GM18499 (cell line): ENCODE measurements around the gene CYP2A13.
"Not testable (repeated sequence)": the region's sequence is repeated elsewhere in the genome, so short reads cannot be mapped to it uniquely, and the experiment has no call there.

Source experiments
- ATAC-seq: cut with Tn5 transposase; IDR thresholded peaks from one replicate; pipeline ENCODE4 v1.9.1; 2021; ENCODE audit warnings: moderate number of reproducible peaks; ENCODE audit not compliant: insufficient read depth, unreplicated experiment

The CYP2A13 gene, protein sequence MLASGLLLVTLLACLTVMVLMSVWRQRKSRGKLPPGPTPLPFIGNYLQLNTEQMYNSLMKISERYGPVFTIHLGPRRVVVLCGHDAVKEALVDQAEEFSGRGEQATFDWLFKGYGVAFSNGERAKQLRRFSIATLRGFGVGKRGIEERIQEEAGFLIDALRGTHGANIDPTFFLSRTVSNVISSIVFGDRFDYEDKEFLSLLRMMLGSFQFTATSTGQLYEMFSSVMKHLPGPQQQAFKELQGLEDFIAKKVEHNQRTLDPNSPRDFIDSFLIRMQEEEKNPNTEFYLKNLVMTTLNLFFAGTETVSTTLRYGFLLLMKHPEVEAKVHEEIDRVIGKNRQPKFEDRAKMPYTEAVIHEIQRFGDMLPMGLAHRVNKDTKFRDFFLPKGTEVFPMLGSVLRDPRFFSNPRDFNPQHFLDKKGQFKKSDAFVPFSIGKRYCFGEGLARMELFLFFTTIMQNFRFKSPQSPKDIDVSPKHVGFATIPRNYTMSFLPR

DNA sequence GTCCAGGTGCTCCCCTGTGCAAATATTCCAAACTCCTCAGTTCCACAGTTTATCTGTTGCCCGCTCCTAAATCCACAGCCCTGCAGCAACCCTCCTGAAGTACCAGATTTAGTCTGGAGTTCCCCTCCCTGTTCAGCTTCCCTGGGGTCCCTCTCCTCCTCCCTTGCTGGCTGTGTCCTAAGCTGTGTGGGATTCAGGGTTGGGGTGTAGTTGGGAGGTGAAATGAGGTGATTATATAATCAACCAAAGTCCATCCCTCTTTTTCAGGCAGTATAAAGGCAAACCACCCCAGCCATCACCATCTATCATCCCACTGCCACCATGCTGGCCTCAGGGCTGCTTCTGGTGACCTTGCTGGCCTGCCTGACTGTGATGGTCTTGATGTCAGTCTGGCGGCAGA is at the start of gene CYP2A13:
Gene CYP2A13 (plus strand): TSS at position 301 of the 400 bp plus-strand sequence. CDS start 21 bp downstream, at position 322.
- ATAC-seq: no peak

DNA sequence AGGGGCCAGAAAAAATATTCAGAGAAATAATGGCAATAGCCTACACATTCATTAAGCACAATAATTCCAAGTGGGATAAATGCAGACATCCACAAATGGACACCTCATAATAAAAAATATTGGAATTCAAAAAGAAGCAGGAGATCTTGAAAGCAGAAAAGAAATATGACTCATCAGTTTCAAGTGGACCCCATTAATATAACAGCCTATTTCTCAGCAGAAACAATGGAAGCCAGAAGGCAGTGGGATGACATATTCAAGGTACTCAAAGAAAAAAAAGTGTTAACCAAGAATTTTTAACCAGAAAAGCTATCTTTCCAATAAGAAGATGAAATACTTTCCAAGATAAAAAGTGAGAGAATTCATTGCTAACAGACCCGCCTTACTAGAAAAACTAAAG is 48.4 kb upstream of the CYP2A13 start:
- ATAC-seq: no peak

DNA sequence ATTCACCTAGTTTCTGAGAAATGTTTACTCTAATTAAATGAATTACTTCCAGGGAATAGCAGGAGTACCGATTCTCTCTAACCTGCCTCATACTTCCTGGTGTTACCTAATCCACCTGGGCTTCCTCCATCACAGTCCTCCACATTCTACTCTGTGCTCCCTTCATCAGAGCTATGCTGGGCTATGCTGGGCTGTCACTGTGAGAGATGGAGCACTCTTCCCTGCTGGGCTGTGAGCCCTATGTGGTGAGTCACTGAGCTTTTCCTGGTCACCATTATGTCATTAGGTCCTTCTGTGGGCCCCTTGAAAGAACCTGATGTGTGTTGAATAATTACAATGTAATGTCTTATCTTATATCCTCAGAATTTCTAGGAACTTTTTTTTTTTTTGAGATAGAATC is 43.2 kb upstream of the CYP2A13 start:
- not testable (repeated sequence) for ATAC-seq

DNA sequence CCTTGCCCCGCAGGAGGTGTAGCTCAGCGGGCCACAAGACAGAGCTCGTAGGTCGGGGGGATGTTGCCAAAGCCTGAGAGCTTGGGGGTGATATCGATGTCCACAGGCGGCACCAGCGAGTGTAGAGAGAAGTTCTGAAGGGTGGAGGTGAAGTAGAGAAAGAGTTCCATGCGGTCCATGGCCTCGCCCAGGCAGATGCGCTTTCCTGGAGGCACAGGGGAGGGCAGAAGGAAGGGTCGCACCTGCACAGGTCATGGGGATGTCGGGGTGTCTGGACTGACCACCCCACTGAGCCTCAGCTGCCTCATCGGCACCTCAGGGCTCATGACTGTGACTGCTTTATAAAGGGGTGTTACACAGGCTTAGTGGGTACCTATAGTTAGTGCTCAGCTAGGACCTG is 37.8 kb upstream of the CYP2A13 start:
- ATAC-seq: no peak

DNA sequence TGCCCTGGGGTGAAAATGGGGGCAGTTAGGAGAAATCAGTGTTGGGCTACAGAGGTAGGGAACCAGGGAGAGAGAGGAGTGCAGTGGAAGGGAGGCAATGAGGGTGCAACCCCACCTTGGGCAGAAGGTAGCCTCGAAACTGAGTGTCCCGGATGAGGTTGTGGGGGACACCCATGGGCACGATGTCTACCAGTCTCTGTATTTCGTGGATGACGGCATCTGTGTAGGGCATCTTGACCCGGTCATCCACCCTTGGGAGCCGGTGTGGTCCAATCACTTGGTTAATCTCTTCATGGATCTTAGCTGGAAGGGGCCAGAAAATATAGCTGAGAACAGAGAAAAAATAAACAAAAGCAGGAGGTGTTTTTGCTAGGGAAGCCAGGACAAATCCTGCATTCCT is 36.1 kb upstream of the CYP2A13 start:
- ATAC-seq: not testable (repeated sequence)

DNA sequence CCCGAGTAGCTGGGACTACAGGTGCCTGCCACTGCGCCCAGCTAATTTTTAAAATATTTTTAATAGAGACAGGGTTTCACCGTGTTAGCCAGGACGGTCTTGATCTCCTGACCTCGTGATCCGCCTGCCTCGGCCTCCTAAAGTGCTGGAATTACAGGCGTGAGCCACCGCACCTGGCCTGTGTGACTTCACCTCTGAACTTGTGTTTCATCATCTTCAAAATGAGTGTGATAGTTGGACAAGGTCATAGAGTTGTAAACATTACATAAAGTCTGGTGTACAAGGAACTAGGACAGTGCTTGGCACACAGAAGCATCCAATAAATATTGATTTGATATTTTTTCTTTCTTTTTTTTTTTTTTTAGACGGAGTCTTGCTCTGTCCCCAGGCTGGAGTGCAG is 34.9 kb upstream of the CYP2A13 start:
- not testable (repeated sequence) for ATAC-seq

DNA sequence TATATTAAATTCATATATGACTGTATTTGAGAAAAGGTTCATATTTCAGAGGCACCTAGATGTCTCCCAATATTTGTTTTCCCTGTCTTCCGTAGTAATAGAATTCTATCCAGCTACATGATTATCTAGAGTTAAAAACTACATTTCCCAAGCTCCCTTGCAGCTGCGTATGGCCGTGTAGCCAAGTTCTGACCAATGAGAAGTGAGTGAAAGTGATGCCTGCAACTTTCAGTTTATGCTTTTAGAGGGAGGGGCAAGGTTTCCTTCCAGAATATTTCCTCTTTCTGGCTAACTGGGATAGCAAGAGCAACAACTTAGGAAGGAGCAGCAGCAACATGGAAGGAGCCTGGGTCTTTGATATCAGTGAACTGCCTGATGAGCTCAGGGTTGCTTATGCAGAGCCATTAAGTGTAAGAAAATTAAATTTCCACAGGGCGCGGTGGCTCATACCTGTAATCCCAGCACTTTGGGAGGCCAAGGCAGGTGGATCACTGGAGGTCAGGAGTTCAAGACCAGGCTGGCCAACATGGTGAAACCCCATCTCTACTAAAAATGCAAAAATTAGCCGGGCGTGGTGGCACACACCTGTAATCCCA is 23.2 kb upstream of the CYP2A13 start:
- no peak for ATAC-seq

DNA sequence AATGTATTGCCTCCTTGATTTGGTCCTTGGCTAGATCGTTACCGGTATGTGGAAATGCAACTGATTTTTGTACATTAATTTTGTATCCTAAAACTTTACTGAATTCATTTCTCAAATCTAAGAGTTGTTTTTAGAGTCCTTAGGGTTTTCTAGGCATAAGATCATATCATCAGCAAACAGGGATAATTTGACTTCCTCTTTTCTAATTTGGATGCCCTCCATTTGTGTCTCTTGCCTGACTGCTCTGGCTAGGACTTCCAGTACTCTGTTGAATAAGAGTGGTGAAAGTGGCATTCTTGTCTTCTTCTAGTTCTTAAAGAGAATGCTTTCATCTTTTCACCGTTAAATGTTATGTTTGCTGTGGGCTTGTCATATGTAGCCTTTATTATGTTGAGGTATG is 12.0 kb upstream of the CYP2A13 start:
- ATAC-seq: no peak

DNA sequence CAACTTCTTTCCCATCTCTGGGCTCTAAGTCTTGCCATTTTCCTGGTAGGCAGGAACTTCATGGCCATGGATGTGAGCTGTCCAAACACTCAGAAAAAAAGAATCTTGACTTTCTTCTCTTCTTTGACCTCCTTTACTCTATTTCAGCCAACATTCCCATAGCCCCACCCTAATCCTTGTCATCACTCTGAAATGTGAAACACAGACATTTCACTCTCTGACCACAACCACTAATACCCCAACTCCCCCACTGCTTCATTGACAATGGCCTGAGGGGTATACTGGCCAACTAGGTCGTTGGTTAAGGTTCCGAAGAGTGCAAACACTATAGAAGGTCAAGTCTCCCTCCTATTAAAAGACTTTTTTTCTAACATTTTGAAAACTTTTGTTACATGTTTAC is 4.7 kb upstream of the CYP2A13 start:
- no peak for ATAC-seq

DNA sequence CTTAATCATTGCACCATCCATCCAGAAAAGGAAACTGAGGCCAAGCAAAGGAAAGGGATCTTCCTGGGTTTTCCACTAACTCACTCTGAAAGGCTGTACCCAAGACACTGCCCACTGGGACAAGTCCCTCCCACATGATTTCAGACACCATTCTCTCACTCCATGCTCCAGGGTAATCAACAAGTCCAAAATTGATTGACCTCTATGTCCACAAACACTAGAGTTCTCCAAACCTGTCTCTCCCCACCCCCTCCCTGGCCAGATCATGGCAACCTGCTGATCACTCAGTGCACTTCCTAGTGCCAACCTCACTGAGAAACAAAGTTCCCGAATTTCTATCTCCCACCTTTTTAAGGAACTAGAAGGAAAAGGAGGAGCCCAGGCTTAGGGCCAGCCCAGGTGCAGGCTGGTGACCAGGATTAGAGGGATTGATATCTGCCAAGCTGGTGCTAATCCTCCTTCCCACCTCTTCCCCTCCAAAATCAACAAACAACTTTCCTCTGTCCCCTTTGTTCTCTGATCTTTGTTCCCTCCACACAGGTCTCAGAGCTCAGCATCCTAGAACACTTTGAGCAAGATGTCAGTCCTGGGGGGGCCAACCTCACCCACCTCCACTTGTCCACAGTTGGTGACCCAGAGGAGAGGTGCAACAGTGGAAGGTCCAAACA is 2.4 kb upstream of the CYP2A13 start:
- no peak for ATAC-seq

DNA sequence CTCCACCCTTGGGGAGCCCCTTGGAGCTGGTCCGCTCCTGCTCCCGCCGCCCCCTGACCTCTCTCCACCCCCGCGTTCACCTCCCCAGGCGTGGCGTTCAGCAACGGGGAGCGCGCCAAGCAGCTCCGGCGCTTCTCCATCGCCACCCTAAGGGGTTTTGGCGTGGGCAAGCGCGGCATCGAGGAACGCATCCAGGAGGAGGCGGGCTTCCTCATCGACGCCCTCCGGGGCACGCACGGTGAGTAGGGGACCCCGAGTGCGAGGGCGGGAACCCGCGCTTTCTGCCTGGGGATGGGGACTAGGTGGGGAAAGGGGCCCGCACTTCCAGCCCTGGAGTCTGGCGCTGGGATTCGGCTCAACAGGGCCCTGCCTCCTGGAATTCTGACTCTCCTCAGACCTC is 1.7 kb downstream of the CYP2A13 start:
- ATAC-seq: no peak

DNA sequence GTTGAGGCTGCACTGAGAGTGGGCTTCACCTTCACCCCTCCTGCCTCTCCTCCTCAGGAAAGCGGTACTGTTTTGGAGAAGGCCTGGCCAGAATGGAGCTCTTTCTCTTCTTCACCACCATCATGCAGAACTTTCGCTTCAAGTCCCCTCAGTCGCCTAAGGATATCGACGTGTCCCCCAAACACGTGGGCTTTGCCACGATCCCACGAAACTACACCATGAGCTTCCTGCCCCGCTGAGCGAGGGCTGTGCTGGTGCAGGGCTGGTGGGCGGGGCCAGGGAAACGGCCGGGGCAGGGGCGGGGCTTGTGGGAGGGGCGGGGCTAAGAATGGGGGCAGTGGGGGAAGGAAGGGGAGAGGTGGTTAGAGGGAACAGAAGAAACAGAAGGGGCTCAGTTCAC is 7.5 kb downstream of the CYP2A13 start:
- ATAC-seq: no peak

DNA sequence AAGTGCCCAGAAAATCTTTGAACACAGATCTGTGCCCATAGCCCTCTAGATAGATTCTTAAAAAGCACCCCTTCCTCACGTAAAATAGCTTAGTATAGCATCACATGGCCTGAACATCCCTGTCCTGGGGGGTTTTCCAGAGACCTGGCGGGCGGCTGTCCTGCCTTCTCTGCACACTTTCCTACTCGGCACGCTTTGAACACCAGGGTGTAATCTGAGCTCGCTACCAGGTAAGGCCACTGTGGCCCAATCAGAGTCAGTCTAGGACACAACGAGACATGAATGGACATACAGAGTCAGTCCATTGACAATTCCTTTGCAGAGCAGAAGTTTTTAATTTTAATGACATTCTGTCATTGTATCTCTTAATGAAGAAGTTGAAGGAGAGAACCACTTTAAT is 8.1 kb downstream of the CYP2A13 start:
- no peak for ATAC-seq

DNA sequence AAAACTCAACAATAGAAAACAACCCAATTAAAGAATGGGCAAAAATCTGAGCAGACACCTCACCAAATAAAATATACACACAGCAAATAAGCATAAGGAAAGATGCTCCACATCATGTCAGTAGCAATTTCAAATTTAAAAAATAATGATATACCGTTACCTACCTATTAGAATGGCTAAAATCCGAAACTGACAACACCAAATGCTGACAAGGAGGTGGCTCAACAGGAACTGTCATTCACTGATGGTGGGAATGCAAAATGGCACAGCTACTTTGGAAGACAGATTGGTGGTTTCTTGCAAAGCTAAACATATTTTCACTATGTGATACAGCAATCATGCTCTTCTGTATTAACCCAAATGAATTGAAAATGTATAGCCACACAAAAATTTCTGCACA is 9.1 kb downstream of the CYP2A13 start:
- no peak for ATAC-seq

DNA sequence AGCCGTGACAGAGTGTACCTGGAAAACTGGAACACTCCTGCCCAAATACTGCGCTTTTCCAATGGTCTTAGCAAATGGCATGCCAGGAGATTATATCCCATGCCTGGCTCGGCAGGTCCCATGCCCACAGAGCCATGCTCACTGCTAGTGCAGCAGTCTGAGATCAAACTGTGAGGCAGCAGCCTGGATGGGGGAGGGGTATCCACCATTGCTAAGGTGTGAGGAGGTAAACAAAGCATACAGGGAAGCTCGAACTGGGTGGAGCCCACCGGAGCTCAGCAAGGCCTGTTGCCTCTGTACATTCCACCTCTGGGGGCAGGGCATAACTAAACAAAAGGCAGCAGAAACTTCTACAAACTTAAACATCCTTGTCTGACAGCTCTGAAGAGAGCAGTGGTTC is 10.5 kb downstream of the CYP2A13 start:
- ATAC-seq: no peak

DNA sequence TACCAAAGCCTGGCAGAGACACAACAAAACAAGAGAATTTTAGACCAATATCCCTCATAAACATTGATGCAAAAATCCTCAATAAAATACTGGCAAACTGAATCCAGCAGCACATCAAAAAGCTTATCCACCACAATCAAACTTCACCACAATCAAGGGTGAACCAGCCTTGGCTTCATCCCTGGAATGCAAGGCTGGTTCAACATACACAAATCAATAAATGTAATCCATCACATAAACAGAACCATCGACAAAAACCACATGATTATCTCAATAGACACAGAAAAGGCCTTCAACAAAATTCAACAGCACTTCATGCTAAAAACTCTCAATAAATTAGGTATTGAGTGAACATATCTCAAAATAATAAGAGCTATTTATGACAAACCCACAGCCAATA is 14.0 kb downstream of the CYP2A13 start:
- ATAC-seq: not testable (repeated sequence)

DNA sequence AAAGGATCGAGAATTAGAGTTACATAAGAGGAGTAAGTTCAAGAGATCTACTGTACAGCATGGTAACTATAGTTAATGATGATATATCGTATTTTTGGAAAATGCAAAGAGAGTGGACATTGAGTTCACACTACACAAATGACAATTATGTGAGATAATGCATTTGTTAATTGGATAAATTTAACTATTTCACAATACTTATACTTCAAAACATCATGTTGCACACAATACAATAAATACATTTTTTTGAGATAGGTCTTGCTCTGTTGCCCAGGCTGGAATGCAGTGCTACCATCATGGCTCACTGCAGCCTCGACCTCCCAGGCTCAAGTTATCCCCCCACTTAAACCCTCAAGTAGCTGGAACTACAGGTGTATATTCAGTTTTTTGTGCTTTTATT is 17.9 kb downstream of the CYP2A13 start:
- ATAC-seq: no peak

DNA sequence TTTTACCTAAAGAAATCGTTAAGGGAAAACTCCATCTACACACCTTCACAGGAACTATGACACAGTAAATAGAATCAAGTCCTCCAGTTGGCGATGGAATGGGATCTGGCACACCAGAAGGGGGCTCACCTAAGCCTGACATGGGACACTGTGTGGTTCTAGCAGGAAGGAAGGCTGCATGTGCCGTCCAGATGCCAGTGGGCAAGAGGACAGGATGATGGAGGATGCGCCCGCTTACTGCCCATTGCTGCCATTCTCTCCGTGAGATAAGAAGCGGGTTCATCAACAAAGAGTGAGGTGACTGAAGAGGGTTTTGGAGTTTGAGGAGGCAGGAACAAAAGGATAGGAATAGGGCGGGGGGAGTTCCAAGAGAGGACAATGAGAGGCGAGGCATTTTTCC is 23.0 kb downstream of the CYP2A13 start:
- no peak for ATAC-seq

DNA sequence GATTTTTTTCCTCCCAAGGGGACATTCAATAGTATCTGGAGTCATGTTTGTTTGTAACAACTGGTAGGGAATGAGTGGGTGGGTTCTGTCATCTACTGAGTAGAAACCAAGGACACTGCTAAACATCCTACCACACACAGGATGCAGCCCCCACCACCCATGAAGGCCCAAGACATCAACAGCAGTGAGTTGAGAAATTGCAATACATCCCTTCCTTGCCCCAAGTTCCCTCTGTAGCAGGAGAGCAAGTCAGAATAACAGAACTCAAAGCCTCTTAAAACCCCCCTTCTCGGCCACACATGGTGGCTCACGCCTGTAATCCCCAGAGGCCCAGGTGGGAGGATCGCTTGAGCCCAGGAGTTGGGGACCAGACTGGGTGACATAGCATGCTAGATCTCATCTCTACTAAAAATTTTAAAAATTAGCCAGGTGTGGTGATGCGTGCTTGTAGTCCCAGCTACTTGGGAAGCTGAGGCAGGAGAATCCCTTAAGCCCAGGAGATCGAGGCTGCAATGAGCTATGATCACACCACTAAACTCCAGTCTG is 23.6 kb downstream of the CYP2A13 start:
- ATAC-seq: no peak

DNA sequence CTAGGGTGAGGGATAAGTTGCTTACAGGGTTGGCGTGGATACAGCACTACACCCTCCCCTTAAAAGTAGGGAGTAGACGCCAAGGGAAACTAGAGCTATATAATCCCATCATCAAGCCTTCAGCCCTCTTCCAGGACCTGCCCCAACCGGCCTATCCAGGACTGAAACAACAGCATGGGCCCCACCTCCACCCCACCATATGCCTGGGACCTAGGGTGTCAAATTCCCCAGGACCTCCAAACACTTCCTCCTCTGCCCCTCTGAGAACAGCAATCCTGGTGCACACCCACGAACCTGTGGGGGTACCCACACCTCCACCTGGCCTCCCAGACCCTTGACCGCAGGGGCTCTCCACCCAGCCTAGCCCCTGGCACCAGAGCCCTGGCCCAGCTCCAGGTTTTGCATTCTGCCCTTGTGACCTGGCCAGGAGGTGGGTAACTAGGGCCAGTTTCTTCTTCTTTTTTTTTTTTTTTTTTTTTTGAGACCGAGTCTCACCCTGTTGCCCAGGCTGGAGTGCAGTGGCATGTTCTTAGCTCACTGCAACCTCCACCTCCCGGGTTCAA is 24.6 kb downstream of the CYP2A13 start:
- ATAC-seq: no peak

DNA sequence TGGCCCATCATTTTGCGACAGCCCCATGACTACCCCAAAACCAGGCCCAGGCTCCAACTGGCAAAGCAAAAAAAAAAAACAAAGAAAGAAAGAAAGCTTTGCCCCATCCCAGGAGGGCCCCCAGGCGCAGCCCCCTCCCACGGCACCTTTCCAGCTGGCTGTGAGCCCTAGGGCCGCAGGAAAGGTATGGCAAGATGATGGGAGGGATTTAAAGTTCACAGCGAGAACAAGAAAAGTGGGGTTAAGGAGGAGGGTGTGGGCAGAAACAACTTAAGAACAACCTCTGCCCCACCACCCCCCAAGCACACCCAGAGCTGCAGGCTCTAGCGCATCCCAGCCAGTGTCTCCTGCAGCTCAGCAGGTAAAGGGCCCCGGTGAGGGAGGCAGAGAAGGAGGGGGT is 25.9 kb downstream of the CYP2A13 start, which contains the start of gene CYP2F1:
Gene CYP2F1 (plus strand): TSS at position 301 of the 400 bp plus-strand sequence. CDS start 1,757 bp downstream, outside the sequence.
- ATAC-seq: no peak
